GM23248 (cell line): ENCODE results near the gene LIME1. TPM values are rescaled to one million over a fixed set of nuclear protein-coding genes. Genes with fewer than 3 reads are reported as not detected.

Experiments
- DNase-seq: peaks from one replicate; pipeline ENCODE4 v3.0.0-alpha.2; 2015
- H2AFZ ChIP-seq: fragments of 200-600 bp; sonication (generic); 2 replicates; pipeline ENCODE4 v1.6.1; 2016; ENCODE audit warnings: antibody characterized with exemption
- H3F3A ChIP-seq: fragments of 200-600 bp; sonication (generic); 2 replicates; pipeline ENCODE4 v1.6.1; 2016; ENCODE audit warnings: mild to moderate bottlenecking, antibody characterized with exemption, mixed run types; ENCODE audit not compliant: insufficient read depth
- H3K27ac ChIP-seq: fragments of 200-600 bp; sonication (generic); 2 replicates; pipeline ENCODE4 v1.5.1; 2016; ENCODE audit warnings: mild to moderate bottlenecking
- H3K27me3 ChIP-seq: fragments of 200-600 bp; sonication (generic); replicated peaks from 2 replicates; pipeline ENCODE4 v1.6.1; 2016; ENCODE audit warnings: mild to moderate bottlenecking; ENCODE audit not compliant: insufficient read depth
- H3K36me3 ChIP-seq: fragments of 200-600 bp; sonication (generic); 2 replicates; pipeline ENCODE4 v1.6.1; 2016; ENCODE audit warnings: low read depth, mild to moderate bottlenecking
- H3K4me1 ChIP-seq: fragments of 200-600 bp; sonication (generic); 2 replicates; pipeline ENCODE4 v1.6.1; 2016; ENCODE audit warnings: mild to moderate bottlenecking; ENCODE audit not compliant: insufficient read depth
- H3K4me2 ChIP-seq: fragments of 200-600 bp; sonication (generic); one replicate; pipeline ENCODE4 v1.6.1; 2016; ENCODE audit warnings: mild to moderate bottlenecking; ENCODE audit not compliant: unreplicated experiment
- H3K4me3 ChIP-seq: fragments of 200-600 bp; sonication (generic); 2 replicates; pipeline ENCODE4 v1.5.1; 2016; ENCODE audit warnings: mild to moderate bottlenecking
- H3K79me2 ChIP-seq: fragments of 200-600 bp; sonication (generic); 2 replicates; pipeline ENCODE4 v1.6.1; 2016; ENCODE audit warnings: mild to moderate bottlenecking; ENCODE audit not compliant: insufficient read depth
- H3K9ac ChIP-seq: fragments of 200-600 bp; sonication (generic); 2 replicates; pipeline ENCODE4 v1.6.1; 2016; ENCODE audit warnings: mild to moderate bottlenecking
- H3K9me2 ChIP-seq: fragments of 200-600 bp; sonication (generic); 2 replicates; pipeline ENCODE4 v1.6.1; 2016; ENCODE audit warnings: mixed run types, mild to moderate bottlenecking, moderate library complexity; ENCODE audit not compliant: insufficient read depth
- H3K9me3 ChIP-seq: fragments of 200-600 bp; sonication (generic); one replicate; pipeline ENCODE4 v1.6.1; 2017; ENCODE audit warnings: low read depth
- H4K20me1 ChIP-seq: fragments of 200-600 bp; sonication (generic); 2 replicates; pipeline ENCODE4 v1.6.0; 2016; ENCODE audit not compliant: insufficient read depth
- EZH2 ChIP-seq: fragments of 200-600 bp; sonication (generic); IDR thresholded peaks from 2 replicates; pipeline ENCODE4 v1.6.1; 2018; ENCODE audit warnings: antibody characterized with exemption, mild to moderate bottlenecking; ENCODE audit not compliant: insufficient read depth, poor library complexity, severe bottlenecking
- EZH2phosphoT487 ChIP-seq: fragments of 200-600 bp; sonication (generic); IDR thresholded peaks from 2 replicates; pipeline ENCODE4 v1.6.1; 2018; ENCODE audit warnings: antibody characterized with exemption, moderate library complexity, mild to moderate bottlenecking, low read depth; ENCODE audit not compliant: insufficient read depth
- WGBS, 2 experiments: methylation state at CpG; one replicate each; pipeline ENCODE4 v1.1.6; 2015 to 2017; ENCODE audit warnings: low lambda C conversion rate in 2 of 2, low coverage in 1 of 2; ENCODE audit errors: missing lambda C conversion rate in 2 of 2; 5-methylcytosine and 5-hydroxymethylcytosine counted together
- in situ Hi-C: fragments of 300-500 bp; cut with MboI; formaldehyde crosslinking; loops from 2 replicates; pipeline ENCODE4 v1.15.0; 2020
- polyA plus RNA-seq: library from polyadenylated mRNA; unstranded; fragments of >200 nt; fragmentation: Nextera tagmentation; extraction: Ambion mirVana; gene quantifications from 2 replicates; pipeline ENCODE4 v1.2.1, GENCODE V29; 2016
- small RNA-seq: library from RNA; depleted of rRNA; stranded (forward); fragments of <200 nt; gene quantifications from one replicate; pipeline ENCODE3, GENCODE V24; 2014; ENCODE audit warnings: low read depth, low replicate concordance
- total RNA-seq: library from RNA; depleted of rRNA; stranded (reverse); fragments of >200 nt; shearing (Covaris generic); gene quantifications from 2 replicates; pipeline ENCODE4 v1.2.3, GENCODE V29; 2014; rRNA removed

LIME1 gene
- total and polyA plus RNA-seq, 2 experiments from 2014 or later, result 3.7 to 14.1 TPM

GRCh38 chr20:63787749-63788148, 51.3 kb downstream of the LIME1 start:
- Histone ChIP-seq H3K4me2 (no peak overlapping the region), H3K4me3 (no peak overlapping the region), H3K9ac (no peak overlapping the region), H3K9me3 (no peaks in the 10 kb centered on the region), H2AFZ (no peak overlapping the region), H3K27me3 (no peaks in the 10 kb centered on the region), H3K4me1 (no peaks in the 10 kb centered on the region), H3K9me2 (no peaks in the 10 kb centered on the region), H3K27ac (no peak overlapping the region), H3K36me3 (no peaks in the 10 kb centered on the region), H3K79me2 (no peaks in the 10 kb centered on the region), H3F3A (no peaks in the 10 kb centered on the region), H4K20me1 (no peaks in the 10 kb centered on the region)
- in situ Hi-C loops, result no loop called here
- DNase-seq, result no peak
- TF ChIP-seq EZH2, result no peak
- TF ChIP-seq EZH2phosphoT487, result no peak
- WGBS, 2 experiments, result 83 to 85% methylated on average over 16 of the region's 16 CpGs

Small RNA genes lying within 50 kb of the gene (small RNA-seq; reads per million reads assigned to genes)
- gene LIME1, result not detected
- not detected for gene TNFRSF6B

Other genes with a start within 250 kb of the LIME1 start
- 0.43 TPM in 1 of 2 replicates, not detected in the other for gene EEF1A2, start 237.6 kb upstream of the LIME1 start, total RNA-seq
- gene EEF1A2, start 237.6 kb upstream of the LIME1 start, polyA plus RNA-seq, result not detected in 2 replicates
- gene PPDPF, start 215.9 kb upstream of the LIME1 start, total RNA-seq, result 132 and 236 TPM in 2 replicates
- 170 and 171 TPM in 2 replicates for gene PPDPF, start 215.9 kb upstream of the LIME1 start, polyA plus RNA-seq
- 0.13 TPM in 1 of 2 replicates, not detected in the other for gene PTK6, start 199.3 kb upstream of the LIME1 start, total RNA-seq
- 0.06 TPM in 1 of 2 replicates, not detected in the other for gene PTK6, start 199.3 kb upstream of the LIME1 start, polyA plus RNA-seq
- not detected in 2 replicates for gene SRMS, start 188.9 kb upstream of the LIME1 start, total RNA-seq
- not detected in 2 replicates for gene SRMS, start 188.9 kb upstream of the LIME1 start, polyA plus RNA-seq
- gene FNDC11, start 182.5 kb upstream of the LIME1 start, total RNA-seq, result 0.65 TPM in 1 of 2 replicates, not detected in the other
- 0.15 and 0.37 TPM in 2 replicates for gene FNDC11, start 182.5 kb upstream of the LIME1 start, polyA plus RNA-seq
- 17.5 and 25.2 TPM in 2 replicates for gene HELZ2, start 162.4 kb upstream of the LIME1 start, total RNA-seq
- 3.0 and 3.7 TPM in 2 replicates for gene HELZ2, start 162.4 kb upstream of the LIME1 start, polyA plus RNA-seq
- 13.6 and 15.4 TPM in 2 replicates for gene GMEB2, start 109.6 kb upstream of the LIME1 start, total RNA-seq
- 7.7 and 7.8 TPM in 2 replicates for gene GMEB2, start 109.6 kb upstream of the LIME1 start, polyA plus RNA-seq
- 26.8 and 37.6 TPM in 2 replicates for gene STMN3, start 83.2 kb upstream of the LIME1 start, total RNA-seq
- gene STMN3, start 83.2 kb upstream of the LIME1 start, polyA plus RNA-seq, result 18.5 and 18.6 TPM in 2 replicates
- 15.6 and 30.7 TPM in 2 replicates for gene RTEL1, start 78.4 kb upstream of the LIME1 start, total RNA-seq
- gene RTEL1, start 78.4 kb upstream of the LIME1 start, polyA plus RNA-seq, result 8.5 and 8.6 TPM in 2 replicates
- gene TNFRSF6B, start 40.0 kb upstream of the LIME1 start, total RNA-seq, result 36.9 and 39.9 TPM in 2 replicates
- gene TNFRSF6B, start 40.0 kb upstream of the LIME1 start, polyA plus RNA-seq, result 17.4 and 17.5 TPM in 2 replicates
- 61.4 and 65.9 TPM in 2 replicates for gene ARFRP1, start 28.7 kb upstream of the LIME1 start, total RNA-seq
- 57.6 and 60.8 TPM in 2 replicates for gene ARFRP1, start 28.7 kb upstream of the LIME1 start, polyA plus RNA-seq
- gene ZGPAT, start 28.6 kb upstream of the LIME1 start, total RNA-seq, result 26.2 and 28.5 TPM in 2 replicates
- gene ZGPAT, start 28.6 kb upstream of the LIME1 start, polyA plus RNA-seq, result 19.9 and 22.7 TPM in 2 replicates
- 63.9 and 64.9 TPM in 2 replicates for gene SLC2A4RG, start 3.1 kb downstream of the LIME1 start, total RNA-seq
- gene SLC2A4RG, start 3.1 kb downstream of the LIME1 start, polyA plus RNA-seq, result 21.3 and 22.7 TPM in 2 replicates
- 1.9 and 3.9 TPM in 2 replicates for gene ZBTB46, start 94.6 kb downstream of the LIME1 start, total RNA-seq
- 0.33 and 0.38 TPM in 2 replicates for gene ZBTB46, start 94.6 kb downstream of the LIME1 start, polyA plus RNA-seq
- not detected in 2 replicates for gene ABHD16B, start 124.8 kb downstream of the LIME1 start, total RNA-seq
- gene ABHD16B, start 124.8 kb downstream of the LIME1 start, polyA plus RNA-seq, result not detected in 2 replicates
- 198 and 214 TPM in 2 replicates for gene TPD52L2, start 128.6 kb downstream of the LIME1 start, total RNA-seq
- 220 and 227 TPM in 2 replicates for gene TPD52L2, start 128.6 kb downstream of the LIME1 start, polyA plus RNA-seq
- gene DNAJC5, start 158.5 kb downstream of the LIME1 start, total RNA-seq, result 68.0 and 70.9 TPM in 2 replicates
- gene DNAJC5, start 158.5 kb downstream of the LIME1 start, polyA plus RNA-seq, result 22.4 and 24.9 TPM in 2 replicates
- 17.6 and 21.5 TPM in 2 replicates for gene UCKL1, start 219.8 kb downstream of the LIME1 start, total RNA-seq
- gene UCKL1, start 219.8 kb downstream of the LIME1 start, polyA plus RNA-seq, result 28.8 and 33.4 TPM in 2 replicates
- gene ZNF512B, start 233.3 kb downstream of the LIME1 start, total RNA-seq, result 16.4 and 16.6 TPM in 2 replicates
- 1.2 and 1.5 TPM in 2 replicates for gene ZNF512B, start 233.3 kb downstream of the LIME1 start, polyA plus RNA-seq
- gene SAMD10, start 243.0 kb downstream of the LIME1 start, total RNA-seq, result 0.38 and 1.3 TPM in 2 replicates
- gene SAMD10, start 243.0 kb downstream of the LIME1 start, polyA plus RNA-seq, result 1.3 and 1.7 TPM in 2 replicates
- gene PRPF6, start 244.5 kb downstream of the LIME1 start, total RNA-seq, result 39.0 and 47.1 TPM in 2 replicates
- gene PRPF6, start 244.5 kb downstream of the LIME1 start, polyA plus RNA-seq, result 54.8 and 59.4 TPM in 2 replicates